HL-60 (cell line): Measurements from ENCODE around the gene ARRDC4.

ENCODE experiments used
- DNase-seq, 2 experiments: peaks; one replicate each; pipeline ENCODE4 v3.0.0-alpha.2; 2010 to 2020; ENCODE audit warnings: low read depth in 1 of 2, low spot score in 1 of 2
- H3K27ac ChIP-seq: fragments of 250-450 bp; sonication (Bioruptor Pico); replicated peaks from 2 replicates; pipeline ENCODE4 v1.5.1; 2020; ENCODE audit warnings: mild to moderate bottlenecking, moderate library complexity
- H3K27me3 ChIP-seq: fragments of 250-450 bp; sonication (Bioruptor Pico); 2 replicates; pipeline ENCODE4 v1.5.1; 2021; ENCODE audit warnings: mild to moderate bottlenecking, moderate library complexity; ENCODE audit not compliant: insufficient read depth, poor library complexity, severe bottlenecking
- H3K4me3 ChIP-seq: replicated peaks from 2 replicates; pipeline ENCODE4 v1.5.1; 2011; ENCODE audit warnings: mild to moderate bottlenecking, control low read depth, low read length; ENCODE audit not compliant: insufficient read depth
- CTCF ChIP-seq: IDR thresholded peaks from one replicate; pipeline ENCODE4 v1.5.1; 2011; ENCODE audit warnings: low read length, control low read depth, inconsistent platforms; ENCODE audit not compliant: insufficient read depth
- GABPA ChIP-seq: IDR thresholded peaks from 2 replicates; pipeline ENCODE4 v1.6.1; 2012; ENCODE audit warnings: low read depth
- POLR2AphosphoS5 ChIP-seq: IDR thresholded peaks from 2 replicates; pipeline ENCODE4 v1.6.1; 2012; ENCODE audit warnings: low read depth
- REST ChIP-seq: IDR thresholded peaks from 2 replicates; pipeline ENCODE4 v1.6.1; 2012; ENCODE audit warnings: low read depth; ENCODE audit not compliant: insufficient replicate concordance
- SPI1 ChIP-seq: IDR thresholded peaks from 2 replicates; pipeline ENCODE4 v1.6.1; 2012; ENCODE audit warnings: low read depth, mild to moderate bottlenecking, borderline replicate concordance
- long read RNA-seq: library from polyadenylated mRNA; unstranded; transcript quantifications from one replicate; pipeline ENCODE4 v2.0.0, GENCODE V29; 2020

ARRDC4 gene
- long read RNA-seq, full-length matches to known transcripts: 5 of 11 reads
- long read RNA-seq, partial matches to known transcripts: 5 of 11 reads
- long read RNA-seq, other reads (novel, unspliced or antisense): 1 of 11 reads

- TF ChIP-seq POLR2AphosphoS5 (no peak), GABPA (no peak), CTCF (no peak), SPI1 (no peak), REST (no peak)
- peak within 1 kb of the TSS; percentile 90 for H3K4me3 ChIP-seq
- H3K27ac ChIP-seq: peak within 1 kb of the TSS; percentile 63
- DNase-seq: peak; percentile 99 to 100
- no peaks in the 10 kb centered on the region for H3K27me3 ChIP-seq
These were observed at the start of gene ARRDC4 for GRCh38 chr15:97960364-97961066. TSS of gene ARRDC4 (plus strand) at chr15:97960703. CDS start at chr15:97960862, 159 bp downstream.

- Histone ChIP-seq H3K27me3 (peaks cover 3% of the 10 kb centered on the region), H3K27ac (no peak overlapping the region), H3K4me3 (no peak overlapping the region)
- no peak for DNase-seq
- TF ChIP-seq REST (no peak), CTCF (no peak), GABPA (no peak), SPI1 (no peak), POLR2AphosphoS5 (no peak)
These were observed 45.8 kb upstream of the ARRDC4 start for GRCh38 chr15:97914711-97915110.

GRCh38 chr15:97915261-97915660 lies 45.2 kb upstream of the ARRDC4 start:
- Histone ChIP-seq H3K27me3 (peaks cover 3% of the 10 kb centered on the region), H3K4me3 (no peak overlapping the region), H3K27ac (no peak overlapping the region)
- TF ChIP-seq POLR2AphosphoS5: no peak
- no peak for TF ChIP-seq CTCF
- no peak for TF ChIP-seq GABPA
- TF ChIP-seq REST: no peak
- TF ChIP-seq SPI1: no peak
- DNase-seq: no peak
